ENCODE data around the gene PSMA3. TPM values are rescaled to one million over a fixed set of nuclear protein-coding genes. Genes with fewer than 3 reads are reported as not detected.

PSMA3 gene
- total and polyA plus RNA-seq, 2 of the 8 experiments (the other 6 are each of a cell fraction or from before 2014, with no cell fraction given) = 285 to 507 TPM

DNA sequence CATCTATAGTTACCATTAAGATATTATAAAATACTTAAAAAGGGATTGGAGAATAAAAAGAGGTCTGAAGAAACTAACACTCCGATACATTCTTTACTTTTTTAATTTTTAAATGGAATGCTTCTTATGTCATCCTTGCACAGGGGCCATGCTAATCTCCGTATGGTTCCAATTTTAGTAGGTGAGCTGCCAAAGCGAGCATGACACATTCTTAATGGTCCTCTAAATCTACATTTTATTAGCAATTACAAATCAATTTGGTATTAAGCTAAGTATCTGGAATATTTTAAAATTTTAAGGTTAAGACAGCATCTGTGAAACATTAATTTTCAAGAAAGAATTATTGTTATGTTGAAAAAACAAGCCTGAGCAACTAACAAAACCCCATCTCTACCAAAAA lies 47.5 kb downstream of the PSMA3 start:
- H4K8ac ChIP-seq (ENCODE audit: extremely low read depth, insufficient read depth, low read length) = no peak overlapping the region
- H4K91ac ChIP-seq (replicated peaks; ENCODE audit: insufficient read length, low read length) = no peak overlapping the region
- no peak overlapping the region for H3K14ac ChIP-seq (ENCODE audit: insufficient read length)
- ChIA-PET CTCF (ENCODE audit: partially characterized antibody) (no interaction called here), POLR2A (ENCODE audit: partially characterized antibody) (interaction anchor here (1.0 to 1.4 kb wide), 3 partner anchors 17 to 46 kb away, joined by 3 read pairs; no protein-coding TSS in a partner anchor)
- H2BK20ac ChIP-seq (ENCODE audit: low read length) = no peak overlapping the region
- no peak overlapping the region for H2AK5ac ChIP-seq (ENCODE audit: low read depth, low read length)
- H3K9me3 ChIP-seq (ENCODE audit: insufficient read depth in 2 of 2, low read depth in 1 of 2, low read length in 1 of 2) = no peaks in the 10 kb centered on the region
- no peak overlapping the region for H3K4ac ChIP-seq (replicated peaks; ENCODE audit: insufficient read length, low read depth, low read length)
- H3K79me2 ChIP-seq (ENCODE audit: control insufficient read depth in 1 of 2, insufficient read depth in 2 of 2, low read length in 2 of 2) = peaks cover 20 to 89% of the 10 kb centered on the region in 2 experiments
- H2BK5ac ChIP-seq (ENCODE audit: low read depth, low read length) = no peak overlapping the region
- no peak overlapping the region for H2BK12ac ChIP-seq (ENCODE audit: low read depth, low read length)
- H3K79me1 ChIP-seq (ENCODE audit: low read depth, low read length) = peaks cover 3% of the 10 kb centered on the region; the same call in 1 of the 2 replicates
- no peaks in the 10 kb centered on the region for H3K23me2 ChIP-seq (ENCODE audit: low read depth, low read length)
- no peaks in the 10 kb centered on the region for H3K27me3 ChIP-seq (replicated peaks in 1 of 4; ENCODE audit: control insufficient read depth in 3 of 4, extremely low read depth in 1 of 4, insufficient read depth in 3 of 4, low read length in 3 of 4)
- H3K23ac ChIP-seq (ENCODE audit: insufficient read length) = no peak overlapping the region
- no peak overlapping the region for H2BK15ac ChIP-seq (ENCODE audit: low read length)
- H3K9ac ChIP-seq (replicated peaks in 1 of 4; ENCODE audit: extremely low read depth in 1 of 4, low read depth in 3 of 4, low read length in 3 of 4) = no peak overlapping the region
- no peak overlapping the region for H2AFZ ChIP-seq (ENCODE audit: low read length)
- H3K27ac ChIP-seq (ENCODE audit: low read depth, low read length) = no peak overlapping the region
- H3K18ac ChIP-seq (ENCODE audit: extremely low read depth, low read length) = no peak overlapping the region
- H4K20me1 ChIP-seq (replicated peaks in 1 of 2; ENCODE audit: control insufficient read depth in 1 of 2, insufficient read depth in 2 of 2, low read length in 2 of 2) = peaks cover 3 to 4% of the 10 kb centered on the region in 2 experiments
- no peak overlapping the region for H3K4me3 ChIP-seq (ENCODE audit: extremely low read depth in 1 of 4, insufficient read depth in 2 of 4, low read depth in 3 of 4, low read length in 4 of 4)
- H3K36me3 ChIP-seq (ENCODE audit: control insufficient read depth in 2 of 4, insufficient read depth in 4 of 4, low read length in 3 of 4) = peaks cover 4 to 60% (median 28%) of the 10 kb centered on the region in 4 experiments; a peak in 7 of 8 replicates
- DNase-seq (ENCODE audit: low read depth in 1 of 2, low spot score in 2 of 2) (no peak), FAIRE-seq (no peak)
- H3K4me1 ChIP-seq (replicated peaks in 1 of 4; ENCODE audit: control insufficient read depth in 3 of 4, insufficient read depth in 4 of 4, low read length in 3 of 4) = no peaks in the 10 kb centered on the region
- H4K5ac ChIP-seq (ENCODE audit: insufficient read length, low read depth, low read length) = no peak overlapping the region
- no peak overlapping the region for H2BK120ac ChIP-seq (replicated peaks; ENCODE audit: low read depth, low read length)
- H3K4me2 ChIP-seq (ENCODE audit: insufficient read depth in 1 of 2, low read depth in 2 of 2, low read length in 2 of 2) = no peak overlapping the region
- 91% methylated on average over 3 of the region's 3 CpGs; no CpG with 5 or more reads in 1 of the 2 experiments for WGBS, 2 experiments (ENCODE audit: extremely low coverage in 1 of 2, insufficient coverage in 1 of 2, insufficient read length in 1 of 2, insufficient replicate concordance in 2 of 2, low coverage in 1 of 2, low lambda C conversion rate in 2 of 2, missing lambda C conversion rate in 1 of 2)
- H3K56ac ChIP-seq (replicated peaks; ENCODE audit: insufficient read length, low read depth, low read length) = no peak overlapping the region
- TF ChIP-seq NANOG (IDR thresholded peaks at IDR 0.05; ENCODE audit: insufficient read depth, low read depth, low read length, poor library complexity, severe bottlenecking) (no peak), SRF (IDR thresholded peaks at IDR 0.05; ENCODE audit: low read depth, low read length) (no peak), TEAD4 (IDR thresholded peaks at IDR 0.05; ENCODE audit: low read depth, low read length) (no peak), BACH1 (IDR thresholded peaks at IDR 0.05; ENCODE audit: low read length) (no peak), CHD1 (IDR thresholded peaks at IDR 0.05; ENCODE audit: low read depth, low read length) (no peak), SP4 (IDR thresholded peaks at IDR 0.05; ENCODE audit: low read length) (no peak), EP300 (IDR thresholded peaks at IDR 0.05; ENCODE audit: borderline replicate concordance in 1 of 2, low read depth in 2 of 2, low read length in 2 of 2) (no peak), SIRT6 (IDR thresholded peaks at IDR 0.05; ENCODE audit: low read length) (no peak), CBX8 (IDR thresholded peaks at IDR 0.05; ENCODE audit: borderline replicate concordance, low read depth, low read length) (no peak), CHD2 (IDR thresholded peaks at IDR 0.05; ENCODE audit: low read length) (no peak), RXRA (IDR thresholded peaks at IDR 0.05; ENCODE audit: insufficient read depth, low read depth, low read length) (no peak), PHF8 (conservative IDR thresholded peaks at IDR 0.05; ENCODE audit: low read depth, low read length) (no peak), POLR2AphosphoS5 (IDR thresholded peaks at IDR 0.05; ENCODE audit: low read depth, low read length) (no peak), TCF12 (IDR thresholded peaks at IDR 0.05; ENCODE audit: low read depth, low read length) (no peak), YY1 (IDR thresholded peaks at IDR 0.05; ENCODE audit: low read depth, low read length) (no peak), KDM1A (IDR thresholded peaks at IDR 0.05; ENCODE audit: borderline replicate concordance, low read length) (no peak)
